Measurements from ENCODE around the gene PNPLA8.
"Not testable (repeated sequence)": the region's sequence is repeated elsewhere in the genome, so short reads cannot be mapped to it uniquely, and the experiment has no call there.

The PNPLA8 gene

GRCh38 chr7:108511939-108512338 lies 14.0 kb downstream of the PNPLA8 start:
- H3K4me1 ChIP-seq (ENCODE audit: insufficient read depth, low read length), result no peaks in the 10 kb centered on the region
- no peaks in the 10 kb centered on the region for H3K9me3 ChIP-seq (ENCODE audit: control insufficient read depth, insufficient read depth, low read length)
- H3K9ac ChIP-seq (ENCODE audit: low read depth, low read length), result no peak overlapping the region
- H3K36me3 ChIP-seq (ENCODE audit: insufficient read depth, low read length), result peaks cover 5% of the 10 kb centered on the region; the same call in 1 of the 2 replicates

- not testable (repeated sequence) for H3K9ac ChIP-seq (ENCODE audit: low read depth, low read length); H3K9me3 ChIP-seq (ENCODE audit: control insufficient read depth, insufficient read depth, low read length); H3K4me1 ChIP-seq (ENCODE audit: insufficient read depth, low read length); H3K36me3 ChIP-seq (ENCODE audit: insufficient read depth, low read length)
These were observed 21.4 kb downstream of the PNPLA8 start for GRCh38 chr7:108504576-108504975.

GRCh38 chr7:108503112-108504026 lies 22.6 kb downstream of the PNPLA8 start:
- no peak overlapping the region for H3K9ac ChIP-seq (ENCODE audit: low read depth, low read length)
- H3K9me3 ChIP-seq (ENCODE audit: control insufficient read depth, insufficient read depth, low read length), result no peaks in the 10 kb centered on the region
- H3K36me3 ChIP-seq (ENCODE audit: insufficient read depth, low read length), result no peaks in the 10 kb centered on the region
- H3K4me1 ChIP-seq (ENCODE audit: insufficient read depth, low read length), result peaks cover 5% of the 10 kb centered on the region; the same call in 1 of the 2 replicates

GRCh38 chr7:108499566-108499965 lies 26.4 kb downstream of the PNPLA8 start:
- Histone ChIP-seq H3K4me1 (ENCODE audit: insufficient read depth, low read length) (peaks cover 5% of the 10 kb centered on the region; the same call in 1 of the 2 replicates), H3K9me3 (ENCODE audit: control insufficient read depth, insufficient read depth, low read length) (no peaks in the 10 kb centered on the region), H3K9ac (ENCODE audit: low read depth, low read length) (no peak overlapping the region), H3K36me3 (ENCODE audit: insufficient read depth, low read length) (no peaks in the 10 kb centered on the region)

GRCh38 chr7:108498481-108498880 lies 27.5 kb downstream of the PNPLA8 start:
- Histone ChIP-seq H3K9ac (ENCODE audit: low read depth, low read length) (no peak overlapping the region), H3K4me1 (ENCODE audit: insufficient read depth, low read length) (peaks cover 1% of the 10 kb centered on the region; the same call in 1 of the 2 replicates), H3K36me3 (ENCODE audit: insufficient read depth, low read length) (no peaks in the 10 kb centered on the region)

GRCh38 chr7:108497082-108497725 lies 28.7 kb downstream of the PNPLA8 start:
- Histone ChIP-seq H3K36me3 (ENCODE audit: insufficient read depth, low read length) (no peaks in the 10 kb centered on the region), H3K4me1 (ENCODE audit: insufficient read depth, low read length) (no peaks in the 10 kb centered on the region), H3K9ac (ENCODE audit: low read depth, low read length) (no peak overlapping the region), H3K9me3 (ENCODE audit: control insufficient read depth, insufficient read depth, low read length) (no peaks in the 10 kb centered on the region)

More at GRCh38 chr7:108498481-108498880, 27.5 kb downstream of the PNPLA8 start:
- no peaks in the 10 kb centered on the region for H3K9me3 ChIP-seq (ENCODE audit: control insufficient read depth, insufficient read depth, low read length)

GRCh38 chr7:108492742-108493141 lies 33.2 kb downstream of the PNPLA8 start:
- no peaks in the 10 kb centered on the region for H3K4me1 ChIP-seq (ENCODE audit: insufficient read depth, low read length)
- H3K9ac ChIP-seq (ENCODE audit: low read depth, low read length), result no peak overlapping the region
- H3K9me3 ChIP-seq (ENCODE audit: control insufficient read depth, insufficient read depth, low read length), result no peaks in the 10 kb centered on the region
- no peaks in the 10 kb centered on the region for H3K36me3 ChIP-seq (ENCODE audit: insufficient read depth, low read length)

- Histone ChIP-seq H3K4me1 (ENCODE audit: insufficient read depth, low read length) (no peaks in the 10 kb centered on the region), H3K9ac (ENCODE audit: low read depth, low read length) (no peak overlapping the region), H3K9me3 (ENCODE audit: control insufficient read depth, insufficient read depth, low read length) (no peaks in the 10 kb centered on the region), H3K36me3 (ENCODE audit: insufficient read depth, low read length) (no peaks in the 10 kb centered on the region; the same call in 1 of the 2 replicates)
These were observed 37.0 kb downstream of the PNPLA8 start for GRCh38 chr7:108488768-108489538.

- H3K9me3 ChIP-seq (ENCODE audit: control insufficient read depth, insufficient read depth, low read length), result no peaks in the 10 kb centered on the region
- H3K36me3 ChIP-seq (ENCODE audit: insufficient read depth, low read length), result no peaks in the 10 kb centered on the region; the same call in 1 of the 2 replicates
- no peaks in the 10 kb centered on the region for H3K4me1 ChIP-seq (ENCODE audit: insufficient read depth, low read length)
- H3K9ac ChIP-seq (ENCODE audit: low read depth, low read length), result no peak overlapping the region
These were observed 38.3 kb downstream of the PNPLA8 start for GRCh38 chr7:108487646-108488045.

GRCh38 chr7:108486291-108486966 lies 39.5 kb downstream of the PNPLA8 start:
- no peaks in the 10 kb centered on the region for H3K9me3 ChIP-seq (ENCODE audit: control insufficient read depth, insufficient read depth, low read length)
- H3K9ac ChIP-seq (ENCODE audit: low read depth, low read length), result no peak overlapping the region
- H3K36me3 ChIP-seq (ENCODE audit: insufficient read depth, low read length), result no peaks in the 10 kb centered on the region; the same call in 1 of the 2 replicates
- no peaks in the 10 kb centered on the region for H3K4me1 ChIP-seq (ENCODE audit: insufficient read depth, low read length)

GRCh38 chr7:108484137-108484536 lies 41.8 kb downstream of the PNPLA8 start:
- Histone ChIP-seq H3K4me1 (ENCODE audit: insufficient read depth, low read length) (no peaks in the 10 kb centered on the region), H3K36me3 (ENCODE audit: insufficient read depth, low read length) (no peaks in the 10 kb centered on the region; the same call in 1 of the 2 replicates), H3K9ac (ENCODE audit: low read depth, low read length) (no peak overlapping the region), H3K9me3 (ENCODE audit: control insufficient read depth, insufficient read depth, low read length) (no peaks in the 10 kb centered on the region)

GRCh38 chr7:108480311-108480710 lies 45.6 kb downstream of the PNPLA8 start:
- H3K36me3 ChIP-seq (ENCODE audit: insufficient read depth, low read length), result no peaks in the 10 kb centered on the region; the same call in 1 of the 2 replicates
- no peaks in the 10 kb centered on the region for H3K9me3 ChIP-seq (ENCODE audit: control insufficient read depth, insufficient read depth, low read length)
- no peaks in the 10 kb centered on the region for H3K4me1 ChIP-seq (ENCODE audit: insufficient read depth, low read length)
- H3K9ac ChIP-seq (ENCODE audit: low read depth, low read length), result no peak overlapping the region

GRCh38 chr7:108479751-108480150 lies 46.2 kb downstream of the PNPLA8 start:
- H3K36me3 ChIP-seq (ENCODE audit: insufficient read depth, low read length), result peaks cover 2% of the 10 kb centered on the region; the same call in 1 of the 2 replicates

GRCh38 chr7:108479118-108479517 lies 46.8 kb downstream of the PNPLA8 start:
- peaks cover 3% of the 10 kb centered on the region; the same call in 1 of the 2 replicates for H3K36me3 ChIP-seq (ENCODE audit: insufficient read depth, low read length)
- H3K9ac ChIP-seq (ENCODE audit: low read depth, low read length), result no peak overlapping the region
- H3K9me3 ChIP-seq (ENCODE audit: control insufficient read depth, insufficient read depth, low read length), result no peaks in the 10 kb centered on the region
- no peaks in the 10 kb centered on the region for H3K4me1 ChIP-seq (ENCODE audit: insufficient read depth, low read length)

More at GRCh38 chr7:108479751-108480150, 46.2 kb downstream of the PNPLA8 start:
- no peaks in the 10 kb centered on the region for H3K4me1 ChIP-seq (ENCODE audit: insufficient read depth, low read length)
- H3K9ac ChIP-seq (ENCODE audit: low read depth, low read length), result no peak overlapping the region
- no peaks in the 10 kb centered on the region for H3K9me3 ChIP-seq (ENCODE audit: control insufficient read depth, insufficient read depth, low read length)

All from ES-I3 (cell line).